RWPE1 (cell line): ENCODE data around the gene ENO4.
A peak's percentile ranks its signal among the peaks of the same experiment; 100 is the strongest.

Source experiments
- CTCF ChIA-PET: fragments of 350-600 bp; sonication (Branson Sonifier 250); formaldehyde crosslinking; extraction: SDS; loops from one replicate; lab custom pipeline; 2021; lab: Yijun Ruan, JAX
- POLR2A ChIA-PET: fragments of 400-600 bp; formaldehyde crosslinking; extraction: SDS; loops from one replicate; lab custom pipeline; 2020; ENCODE audit warnings: antibody characterized with exemption; ENCODE audit not compliant: low non-redundant PET; lab: Yijun Ruan, JAX
- DNase-seq: peaks from one replicate; pipeline ENCODE4 v3.0.0; 2012; ENCODE audit warnings: low spot score
- H3K27ac ChIP-seq: fragments of 450-650 bp; 2 replicates; pipeline ENCODE4 v1.5.1; 2017
- TF ChIP-seq, protein P1 (sequence below): fragments of 450-650 bp; conservative IDR thresholded peaks from 2 replicates; pipeline ENCODE4 v1.5.1; 2017; ENCODE audit warnings: low read depth, mild to moderate bottlenecking

ENO4 gene

DNA sequence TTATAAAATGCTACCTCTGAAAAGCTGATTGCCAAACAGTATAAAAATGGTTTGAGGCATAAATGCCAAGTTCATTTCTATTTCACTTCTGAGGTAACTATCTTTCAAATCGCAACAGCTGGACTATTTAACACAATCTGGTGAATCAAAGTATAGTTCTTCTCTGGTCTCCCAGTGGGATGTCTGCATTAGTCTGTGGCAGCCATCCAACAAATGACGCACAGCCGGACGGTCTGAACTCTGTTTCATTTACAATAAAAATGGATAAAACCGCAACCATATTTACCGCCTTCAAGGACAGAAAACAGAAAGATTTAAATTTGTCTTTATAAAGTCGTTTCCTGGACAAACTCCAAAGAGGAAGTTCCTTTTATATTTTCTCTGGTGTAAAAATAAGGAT, 41.9 kb downstream of the ENO4 start:
- CTCF ChIA-PET, result interaction anchor here (0.6 to 1.1 kb wide), 2 partner anchors 95 to 140 kb away, joined by 3 to 4 read pairs; no protein-coding TSS in a partner anchor
- TF ChIP-seq, protein P1, sequence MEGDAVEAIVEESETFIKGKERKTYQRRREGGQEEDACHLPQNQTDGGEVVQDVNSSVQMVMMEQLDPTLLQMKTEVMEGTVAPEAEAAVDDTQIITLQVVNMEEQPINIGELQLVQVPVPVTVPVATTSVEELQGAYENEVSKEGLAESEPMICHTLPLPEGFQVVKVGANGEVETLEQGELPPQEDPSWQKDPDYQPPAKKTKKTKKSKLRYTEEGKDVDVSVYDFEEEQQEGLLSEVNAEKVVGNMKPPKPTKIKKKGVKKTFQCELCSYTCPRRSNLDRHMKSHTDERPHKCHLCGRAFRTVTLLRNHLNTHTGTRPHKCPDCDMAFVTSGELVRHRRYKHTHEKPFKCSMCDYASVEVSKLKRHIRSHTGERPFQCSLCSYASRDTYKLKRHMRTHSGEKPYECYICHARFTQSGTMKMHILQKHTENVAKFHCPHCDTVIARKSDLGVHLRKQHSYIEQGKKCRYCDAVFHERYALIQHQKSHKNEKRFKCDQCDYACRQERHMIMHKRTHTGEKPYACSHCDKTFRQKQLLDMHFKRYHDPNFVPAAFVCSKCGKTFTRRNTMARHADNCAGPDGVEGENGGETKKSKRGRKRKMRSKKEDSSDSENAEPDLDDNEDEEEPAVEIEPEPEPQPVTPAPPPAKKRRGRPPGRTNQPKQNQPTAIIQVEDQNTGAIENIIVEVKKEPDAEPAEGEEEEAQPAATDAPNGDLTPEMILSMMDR, result no peak
- POLR2A ChIA-PET, result interaction anchor here (0.7 kb wide), 1 partner anchor 56 kb away, joined by 3 read pairs; no protein-coding TSS in a partner anchor
- no peak overlapping the region for H3K27ac ChIP-seq
- peak; percentile 77 for DNase-seq

DNA sequence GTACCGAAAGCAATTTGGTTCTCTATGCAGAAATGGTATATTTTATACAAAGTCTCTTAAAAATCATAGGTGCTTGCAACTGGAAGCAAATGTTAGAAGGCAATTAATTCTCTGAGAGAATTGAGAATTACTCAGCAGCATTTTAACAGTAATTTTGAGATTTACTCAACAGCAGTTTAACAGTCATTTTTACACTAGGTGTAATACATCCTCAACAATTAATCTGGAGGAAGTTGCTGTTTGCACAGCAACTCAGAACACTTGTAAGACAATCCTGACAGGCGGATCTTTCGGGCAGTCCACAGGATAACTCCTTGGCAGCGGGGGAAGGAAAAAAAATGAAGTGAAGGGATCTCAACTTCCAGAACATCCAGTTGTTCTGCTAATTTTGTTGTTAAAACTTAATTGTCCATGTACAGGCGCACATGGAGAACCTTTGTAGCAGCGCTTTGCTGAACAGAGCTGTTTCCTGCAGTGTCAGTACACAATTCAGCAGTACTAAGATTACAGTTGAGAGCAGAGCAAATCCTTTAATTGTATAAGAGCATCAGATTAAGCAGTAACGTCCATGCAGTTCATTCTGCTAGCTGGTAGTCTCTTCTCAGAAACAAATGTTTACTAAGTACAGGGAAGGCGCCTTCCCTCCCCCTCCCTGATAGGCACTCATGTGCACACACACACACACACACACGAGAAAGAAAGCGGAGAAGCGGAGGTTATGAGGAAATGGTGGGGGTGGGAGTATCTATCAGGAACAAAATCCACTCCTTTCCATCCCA, 43.8 kb downstream of the ENO4 start:
- ChIA-PET POLR2A (interaction anchor here (0.6 kb wide), 1 partner anchor 14 kb away, joined by 7 read pairs; no protein-coding TSS in a partner anchor), CTCF (no interaction called here)
- TF ChIP-seq, protein P1, result no peak
- no peak for DNase-seq
- no peak overlapping the region for H3K27ac ChIP-seq

GRCh38 chr10:116893686-116894037, 44.4 kb downstream of the ENO4 start:
- POLR2A ChIA-PET, result interaction anchor here (0.6 kb wide), 1 partner anchor 13 kb away, joined by 7 read pairs; no protein-coding TSS in a partner anchor
- CTCF ChIA-PET, result no interaction called here
- H3K27ac ChIP-seq, result no peak overlapping the region
- no peak for DNase-seq
- TF ChIP-seq, protein P1, result no peak

DNA sequence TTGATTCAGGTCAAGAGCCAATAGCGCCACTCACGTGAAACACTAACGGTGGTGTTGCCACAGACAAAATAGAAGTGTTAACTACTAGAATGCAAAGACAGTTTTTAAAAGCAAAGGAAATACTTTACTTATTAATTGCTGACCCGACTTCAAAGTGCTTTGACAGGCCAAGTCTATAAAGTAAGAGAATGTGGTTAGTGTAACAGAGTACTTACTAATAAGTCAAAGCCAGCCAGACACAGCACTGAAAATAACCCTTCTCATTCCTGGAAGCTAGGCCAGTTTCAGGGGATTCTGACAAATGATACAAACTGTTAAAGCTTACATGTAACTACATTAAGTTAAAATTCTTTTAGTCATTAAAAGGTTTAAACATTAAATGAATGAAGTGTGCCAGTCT, 50.3 kb downstream of the ENO4 start:
- CTCF ChIA-PET, result interaction anchor here (0.5 kb wide), 1 partner anchor 173 kb away, joined by 3 read pairs; no protein-coding TSS in a partner anchor
- no peak for DNase-seq
- POLR2A ChIA-PET, result no interaction called here
- TF ChIP-seq, protein P1, result no peak
- no peak overlapping the region for H3K27ac ChIP-seq

DNA sequence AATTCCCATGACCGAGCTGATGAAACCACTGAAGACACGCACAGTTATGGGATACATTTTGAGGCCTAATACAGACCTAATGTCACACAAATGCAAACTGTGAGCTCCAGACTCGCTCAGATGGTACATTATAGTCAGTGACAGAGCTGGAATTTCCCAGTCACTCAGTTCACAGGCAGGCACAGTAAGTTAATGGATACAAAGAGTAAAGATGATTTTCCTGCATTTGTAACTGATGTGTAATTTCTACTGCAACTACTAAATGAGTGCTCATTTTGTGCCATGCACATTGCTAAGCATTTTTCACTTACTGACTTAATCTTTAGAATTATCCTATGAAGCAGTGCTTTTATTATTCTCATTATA, 56.5 kb downstream of the ENO4 start:
- H3K27ac ChIP-seq, result no peak overlapping the region
- ChIA-PET CTCF (no interaction called here), POLR2A (no interaction called here)
- TF ChIP-seq, protein P1, result no peak
- DNase-seq, result no peak

DNA sequence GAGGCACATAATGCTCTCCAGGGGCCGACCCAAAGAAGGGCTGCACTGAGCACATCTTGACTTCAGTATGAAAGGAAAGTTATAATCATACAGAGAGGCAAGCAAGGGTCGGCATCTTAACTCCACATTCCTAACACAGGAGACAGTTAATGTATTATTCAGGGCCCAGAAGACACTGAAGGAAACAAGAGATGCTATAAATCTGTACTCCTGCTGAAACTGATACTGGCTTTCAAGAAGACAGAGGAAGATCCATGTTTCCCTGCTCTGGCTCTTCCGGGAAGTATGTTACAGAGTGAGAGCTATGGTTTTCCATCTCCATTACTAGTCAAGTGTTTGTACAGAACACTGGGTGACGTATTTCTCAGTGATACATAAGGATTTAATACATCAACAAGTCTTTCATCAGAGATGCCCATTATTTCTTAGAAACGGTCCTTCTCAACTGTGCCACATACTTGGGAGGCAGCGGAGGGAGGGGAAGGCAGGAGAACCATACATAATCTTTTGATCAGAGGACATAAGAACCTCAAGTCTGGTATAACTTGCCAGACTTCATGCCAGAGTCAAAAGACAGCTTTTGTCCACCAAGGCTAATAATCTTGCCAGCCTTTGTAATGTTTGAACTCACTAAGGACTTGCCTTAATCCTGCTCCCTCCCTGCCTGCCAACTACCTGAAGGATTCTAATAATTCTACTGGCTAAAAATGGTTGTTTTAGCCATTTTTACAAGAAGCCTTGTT, 58.1 kb downstream of the ENO4 start:
- ChIA-PET POLR2A (interaction anchor here (0.6 kb wide), 1 partner anchor 14 kb away, joined by 7 read pairs; no protein-coding TSS in a partner anchor), CTCF (interaction anchor here (0.7 kb wide), 1 partner anchor 1515 kb away, joined by 6 read pairs; no protein-coding TSS in a partner anchor)
- DNase-seq, result no peak
- no peak overlapping the region for H3K27ac ChIP-seq
- TF ChIP-seq, protein P1, result no peak
